LNCaP clone FGC (cell line): Measurements from ENCODE around the gene ALDH16A1.

ENCODE experiments used
- DNase-seq: peaks from one replicate; pipeline ENCODE4 v3.0.0-alpha.2; 2011; ENCODE audit warnings: low read depth
- H3K4me3 ChIP-seq: 2 replicates; pipeline ENCODE4 v1.5.1; 2011; ENCODE audit warnings: mild to moderate bottlenecking, low read depth, low read length, control low read depth
- TF ChIP-seq, protein P1 (sequence below): IDR thresholded peaks from 2 replicates; pipeline ENCODE4 v1.5.1; 2012; ENCODE audit warnings: mild to moderate bottlenecking; ENCODE audit not compliant: control insufficient read depth, insufficient read depth; ENCODE audit errors: extremely low read depth

The ALDH16A1 gene

GRCh38 chr19:49419173-49419572 is 33.9 kb upstream of the ALDH16A1 start:
- TF ChIP-seq, protein P1, sequence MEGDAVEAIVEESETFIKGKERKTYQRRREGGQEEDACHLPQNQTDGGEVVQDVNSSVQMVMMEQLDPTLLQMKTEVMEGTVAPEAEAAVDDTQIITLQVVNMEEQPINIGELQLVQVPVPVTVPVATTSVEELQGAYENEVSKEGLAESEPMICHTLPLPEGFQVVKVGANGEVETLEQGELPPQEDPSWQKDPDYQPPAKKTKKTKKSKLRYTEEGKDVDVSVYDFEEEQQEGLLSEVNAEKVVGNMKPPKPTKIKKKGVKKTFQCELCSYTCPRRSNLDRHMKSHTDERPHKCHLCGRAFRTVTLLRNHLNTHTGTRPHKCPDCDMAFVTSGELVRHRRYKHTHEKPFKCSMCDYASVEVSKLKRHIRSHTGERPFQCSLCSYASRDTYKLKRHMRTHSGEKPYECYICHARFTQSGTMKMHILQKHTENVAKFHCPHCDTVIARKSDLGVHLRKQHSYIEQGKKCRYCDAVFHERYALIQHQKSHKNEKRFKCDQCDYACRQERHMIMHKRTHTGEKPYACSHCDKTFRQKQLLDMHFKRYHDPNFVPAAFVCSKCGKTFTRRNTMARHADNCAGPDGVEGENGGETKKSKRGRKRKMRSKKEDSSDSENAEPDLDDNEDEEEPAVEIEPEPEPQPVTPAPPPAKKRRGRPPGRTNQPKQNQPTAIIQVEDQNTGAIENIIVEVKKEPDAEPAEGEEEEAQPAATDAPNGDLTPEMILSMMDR = no peak
- H3K4me3 ChIP-seq = no peak overlapping the region
- DNase-seq = no peak

GRCh38 chr19:49420227-49420626 is 32.8 kb upstream of the ALDH16A1 start:
- TF ChIP-seq, protein P1 = no peak
- DNase-seq = no peak
- no peak overlapping the region for H3K4me3 ChIP-seq

- H3K4me3 ChIP-seq = peak overlapping the region; percentile 38
- DNase-seq = peak; percentile 28
- TF ChIP-seq, protein P1 = no peak
Measured at GRCh38 chr19:49421039-49421877, 31.8 kb upstream of the ALDH16A1 start.

DNA sequence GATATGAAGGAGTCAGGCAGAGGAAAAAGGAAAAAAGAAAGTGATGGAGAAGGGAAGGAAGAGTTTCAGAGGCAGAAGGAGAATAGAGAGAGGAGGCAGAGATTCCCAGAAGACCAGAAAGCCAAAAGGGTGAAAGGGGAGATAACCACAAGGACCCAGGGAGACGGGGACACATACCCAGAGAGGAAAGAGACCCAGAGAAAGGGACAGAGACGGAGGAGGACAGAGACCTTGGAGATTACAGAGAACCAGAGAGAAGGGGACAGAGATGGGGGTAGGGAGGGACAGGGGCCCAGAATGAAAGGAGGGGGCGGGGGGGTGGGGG is 31.2 kb upstream of the ALDH16A1 start:
- DNase-seq = no peak
- H3K4me3 ChIP-seq = no peak overlapping the region
- TF ChIP-seq, protein P1 = no peak

- DNase-seq = no peak
Measured at GRCh38 chr19:49422407-49423070, 30.5 kb upstream of the ALDH16A1 start.

DNA sequence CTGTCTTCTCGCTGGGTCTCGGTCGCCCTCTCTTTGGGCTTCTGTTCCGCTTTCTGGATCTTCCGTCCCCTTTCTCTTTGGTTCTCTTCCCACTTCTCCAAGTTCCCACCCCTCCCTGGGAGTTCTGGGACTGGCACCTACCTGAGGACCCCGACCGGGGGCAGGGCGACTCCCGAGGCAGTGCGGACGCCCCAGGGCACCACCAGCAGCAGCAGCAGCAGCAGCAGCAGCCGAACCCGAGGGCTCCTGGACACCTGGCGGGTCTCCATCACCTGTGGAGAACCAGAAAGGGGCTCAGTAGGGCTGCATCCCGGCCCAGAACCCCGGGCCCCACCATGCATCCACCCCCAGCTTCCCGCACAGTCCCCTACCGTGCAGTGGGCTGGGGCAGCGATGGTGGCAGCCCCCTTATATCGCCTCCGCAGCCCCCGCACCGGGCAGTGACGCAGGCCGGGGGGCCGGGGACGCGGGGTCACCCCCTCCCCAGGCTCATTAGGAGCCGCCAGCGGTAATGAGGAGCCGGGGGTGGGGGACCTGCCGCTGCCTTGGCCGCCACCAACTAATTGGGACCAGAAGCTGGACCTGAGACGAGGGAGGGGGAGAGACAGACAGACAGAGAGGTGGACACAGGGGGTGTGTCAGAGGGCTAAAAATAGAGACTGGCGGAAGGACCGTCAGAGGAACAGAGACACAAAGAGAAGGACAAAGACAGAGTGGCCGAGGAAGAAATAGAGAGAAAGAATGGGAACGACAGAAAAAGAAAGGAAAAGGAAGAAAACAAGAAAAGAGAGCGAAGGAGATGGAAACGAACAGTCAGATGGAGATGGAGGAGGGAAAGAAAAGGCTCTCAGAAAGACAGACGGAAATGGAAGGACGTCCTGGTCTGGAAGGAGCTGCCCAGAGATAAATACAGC is 29.7 kb upstream of the ALDH16A1 start, which contains the start of gene PTH2:
Gene PTH2 (minus strand): TSS at position 371 of the 914 bp plus-strand sequence. CDS start 102 bp downstream, at position 269.
- TF ChIP-seq, protein P1 = no peak
- no peak within 1 kb of the TSS for H3K4me3 ChIP-seq

More at GRCh38 chr19:49422407-49423070, 30.5 kb upstream of the ALDH16A1 start:
- TF ChIP-seq, protein P1 = peak; percentile 40; the same call in 1 of the 2 replicates
- no peak overlapping the region for H3K4me3 ChIP-seq

More for the DNA sequence above, 29.7 kb upstream of the ALDH16A1 start, which contains the start of gene PTH2:
- DNase-seq = no peak
